ENCODE measurements around the gene PTPRO.

Gene PTPRO

GRCh38 chr12:15528666-15529065, 206.4 kb downstream of the PTPRO start:
- no peak for DNase-seq

- no peak for DNase-seq
These were observed 208.1 kb downstream of the PTPRO start for GRCh38 chr12:15530361-15530760.

- no peak for DNase-seq
These were observed 210.2 kb downstream of the PTPRO start for GRCh38 chr12:15532364-15532977.

- DNase-seq = no peak
These were observed 212.0 kb downstream of the PTPRO start for GRCh38 chr12:15534322-15534721.

GRCh38 chr12:15534874-15535273, 212.6 kb downstream of the PTPRO start:
- DNase-seq = no peak

GRCh38 chr12:15535352-15535781, 213.1 kb downstream of the PTPRO start:
- no peak for DNase-seq

GRCh38 chr12:15536446-15536845, 214.1 kb downstream of the PTPRO start:
- no peak for DNase-seq

- no peak for DNase-seq
These were observed 216.6 kb downstream of the PTPRO start for GRCh38 chr12:15538881-15539280.

GRCh38 chr12:15540005-15540404, 217.7 kb downstream of the PTPRO start:
- DNase-seq = no peak

- DNase-seq = no peak
These were observed 218.2 kb downstream of the PTPRO start for GRCh38 chr12:15540469-15540872.

- DNase-seq = no peak
These were observed 219.8 kb downstream of the PTPRO start for GRCh38 chr12:15541996-15542631.

GRCh38 chr12:15543347-15543746, 221.0 kb downstream of the PTPRO start:
- no peak for DNase-seq

GRCh38 chr12:15544589-15544988, 222.3 kb downstream of the PTPRO start:
- no peak for DNase-seq

GRCh38 chr12:15545334-15545733, 223.0 kb downstream of the PTPRO start:
- DNase-seq = no peak

GRCh38 chr12:15546102-15546701, 223.9 kb downstream of the PTPRO start:
- DNase-seq = no peak

GRCh38 chr12:15547063-15547462, 224.8 kb downstream of the PTPRO start:
- no peak for DNase-seq

GRCh38 chr12:15547691-15548090, 225.4 kb downstream of the PTPRO start:
- DNase-seq = no peak

GRCh38 chr12:15550793-15551192, 228.5 kb downstream of the PTPRO start:
- no peak for DNase-seq

- DNase-seq = no peak
These were observed 233.1 kb downstream of the PTPRO start for GRCh38 chr12:15555446-15555845.

- DNase-seq = no peak
These were observed 234.2 kb downstream of the PTPRO start for GRCh38 chr12:15556411-15557102.

- DNase-seq = no peak
These were observed 236.7 kb downstream of the PTPRO start for GRCh38 chr12:15558915-15559528.

- DNase-seq = no peak
These were observed 239.1 kb downstream of the PTPRO start for GRCh38 chr12:15561396-15561795.

GRCh38 chr12:15562263-15562662, 240.0 kb downstream of the PTPRO start:
- DNase-seq = no peak
